ENCODE measurements around the gene SGCA. TPM values are rescaled to one million over a fixed set of nuclear protein-coding genes. Genes with fewer than 3 reads are reported as not detected.

SGCA gene
- total RNA-seq, 1 experiment from 2014 or later: 0.24 TPM

GRCh38 chr17:50194934-50195865 is 29.4 kb downstream of the SGCA start:
- no peak overlapping the region for H2BK20ac ChIP-seq (ENCODE audit: low read depth, low read length, poor library complexity, severe bottlenecking)
- H3K14ac ChIP-seq (ENCODE audit: insufficient read depth, low read length): no peak overlapping the region
- no peak overlapping the region for H3K23ac ChIP-seq (ENCODE audit: insufficient read length, low read depth, low read length)
- H2AFZ ChIP-seq (ENCODE audit: low read length): no peak overlapping the region
- no peak overlapping the region for H4K8ac ChIP-seq (replicated peaks; ENCODE audit: insufficient read length, low read depth, low read length)
- H3K4me1 ChIP-seq (ENCODE audit: insufficient read depth, low read length): no peaks in the 10 kb centered on the region
- H4K91ac ChIP-seq (ENCODE audit: insufficient read length, low read depth, low read length): no peak overlapping the region
- no peak overlapping the region for H3T11ph ChIP-seq (ENCODE audit: low read length)
- Mint-ChIP-seq H3K4me1 (peaks cover 2 to 7% of the 10 kb centered on the region in 2 experiments; a peak in 2 of 4 replicates), H3K36me3 (ENCODE audit: insufficient read depth in 1 of 3, low read depth in 3 of 3) (peaks cover 0 to 75% (median 68%) of the 10 kb centered on the region in 3 experiments; a peak in 5 of 7 replicates), H3K9me3 (no peaks in the 10 kb centered on the region; a peak in 1 of 5 replicates), H3K27me3 (ENCODE audit: low read depth) (no peaks in the 10 kb centered on the region), H3K4me3 (no peak overlapping the region), H3K27ac (peak overlapping the region in 1 of 3 experiments; percentile 79; a peak in 2 of 7 replicates)
- no peak for DNase-seq
- H3K4ac ChIP-seq (ENCODE audit: low read depth, low read length): no peak overlapping the region
- no peak overlapping the region for H2AK5ac ChIP-seq (ENCODE audit: insufficient read length, low read length)
- WGBS (ENCODE audit: extremely low coverage, insufficient read length, low lambda C conversion rate): no CpG with 5 or more reads among the region's 17 CpGs
- TF ChIP-seq CTCF (conservative IDR thresholded peaks at IDR 0.05): peak; percentile 33; the same call in 1 of the 3 replicates
- H3K9me3 ChIP-seq (ENCODE audit: control insufficient read depth, low read depth, low read length): no peaks in the 10 kb centered on the region
- H3K79me1 ChIP-seq (ENCODE audit: insufficient read depth, low read depth, low read length, poor library complexity, severe bottlenecking): no peaks in the 10 kb centered on the region
- no peak overlapping the region for H3K4me2 ChIP-seq (ENCODE audit: insufficient read depth, insufficient read length, low read length)
- no peak overlapping the region for H2BK5ac ChIP-seq (ENCODE audit: insufficient read length, low read length)
- no peak overlapping the region for H3K18ac ChIP-seq (ENCODE audit: insufficient read length, low read depth, low read length)
- no peaks in the 10 kb centered on the region for H3K27me3 ChIP-seq (ENCODE audit: insufficient read depth, low read length)
- no peak overlapping the region for H4K5ac ChIP-seq (ENCODE audit: insufficient read length, low read depth, low read length)
- no peak overlapping the region for H3K27ac ChIP-seq (ENCODE audit: insufficient read length, low read depth, low read length)
- H3K9ac ChIP-seq (ENCODE audit: extremely low read depth, insufficient read length, low read length): no peak overlapping the region
- no peaks in the 10 kb centered on the region for H3K79me2 ChIP-seq (ENCODE audit: insufficient read depth, low read length)
- H3K56ac ChIP-seq (ENCODE audit: insufficient read length, low read depth, low read length): no peak overlapping the region
- H3K23me2 ChIP-seq (ENCODE audit: insufficient read length, low read depth, low read length, poor library complexity, severe bottlenecking): peaks cover 6% of the 10 kb centered on the region
- no peak overlapping the region for H2BK120ac ChIP-seq (ENCODE audit: low read depth, low read length, poor library complexity, severe bottlenecking)
- H4K20me1 ChIP-seq (ENCODE audit: control insufficient read depth, insufficient read depth, insufficient read length): no peaks in the 10 kb centered on the region
- H2BK15ac ChIP-seq (ENCODE audit: low read depth, low read length): no peak overlapping the region
- H2BK12ac ChIP-seq (ENCODE audit: insufficient read length, low read depth, low read length): no peak overlapping the region

Measured in H9 (cell line).